ENCODE data around the gene SAMD4A.

- TF ChIP-seq CTCF (conservative IDR thresholded peaks at IDR 0.05; ENCODE audit: low read depth, low read length) (no peak), EZH2 (IDR thresholded peaks at IDR 0.05; ENCODE audit: borderline replicate concordance, low read depth, low read length, poor library complexity, severe bottlenecking) (no peak)
Observed at GRCh38 chr14:54767139-54767431, 200.2 kb downstream of the SAMD4A start.
